ENCODE measurements around the gene KCNK4.

Gene KCNK4

GRCh38 chr11:64342869-64343745, 52.0 kb downstream of the KCNK4 start:
- TF ChIP-seq TAF1 (IDR thresholded peaks at IDR 0.05; ENCODE audit: borderline replicate concordance, insufficient read depth, low read length) (no peak), REST (IDR thresholded peaks at IDR 0.05; ENCODE audit: insufficient read depth in 1 of 2, low read depth in 2 of 2, low read length in 2 of 2) (no peak)

- TF ChIP-seq FOXP2 (optimal IDR thresholded peaks at IDR 0.05; ENCODE audit: borderline replicate concordance, extremely low read depth, extremely low read length, insufficient read depth) (no peak), SIN3A (IDR thresholded peaks at IDR 0.05; ENCODE audit: borderline replicate concordance, insufficient read depth, low read length) (no peak), POLR2AphosphoS5 (IDR thresholded peaks at IDR 0.05; ENCODE audit: low read depth, low read length) (no peak), TAF1 (IDR thresholded peaks at IDR 0.05; ENCODE audit: borderline replicate concordance, insufficient read depth, low read length) (no peak), REST (IDR thresholded peaks at IDR 0.05; ENCODE audit: insufficient read depth in 1 of 2, low read depth in 2 of 2, low read length in 2 of 2) (no peak)
Measured at GRCh38 chr11:64343767-64344559, 52.9 kb downstream of the KCNK4 start.

GRCh38 chr11:64344787-64345186, 53.7 kb downstream of the KCNK4 start:
- TF ChIP-seq REST (IDR thresholded peaks at IDR 0.05; ENCODE audit: insufficient read depth in 1 of 2, low read depth in 2 of 2, low read length in 2 of 2) = no peak
- TF ChIP-seq POLR2AphosphoS5 (IDR thresholded peaks at IDR 0.05; ENCODE audit: low read depth, low read length) = no peak
- TF ChIP-seq SIN3A (IDR thresholded peaks at IDR 0.05; ENCODE audit: borderline replicate concordance, insufficient read depth, low read length) = no peak
- no peak for TF ChIP-seq TAF1 (IDR thresholded peaks at IDR 0.05; ENCODE audit: borderline replicate concordance, insufficient read depth, low read length)
- no peak for TF ChIP-seq FOXP2 (optimal IDR thresholded peaks at IDR 0.05; ENCODE audit: borderline replicate concordance, extremely low read depth, extremely low read length, insufficient read depth)

- no peak for TF ChIP-seq REST (IDR thresholded peaks at IDR 0.05; ENCODE audit: insufficient read depth in 1 of 2, low read depth in 2 of 2, low read length in 2 of 2)
Measured at GRCh38 chr11:64347193-64347867, 56.2 kb downstream of the KCNK4 start.

Measured in PFSK-1 (cell line).